Activated CD8-positive, alpha-beta T cell treated with anti-CD3 and anti-CD28 coated beads for 36 hours (primary cell): ENCODE results near the gene YWHAH. TPM values are rescaled to one million over a fixed set of nuclear protein-coding genes. Genes with fewer than 3 reads are reported as not detected.

Experiments
- ATAC-seq: fragments of 200-7000 bp; cut with Tn5 transposase; one replicate; pipeline ENCODE4 v1.10.0; 2021; ENCODE audit warnings: mild to moderate bottlenecking, moderate library complexity
- CTCF ChIA-PET: fragments of 350-600 bp; sonication (Branson Sonifier 250); formaldehyde crosslinking; loops from one replicate; lab custom pipeline; 2021; ENCODE audit warnings: antibody characterized with exemption; lab: Charles Lee
- POLR2A ChIA-PET: fragments of 350-600 bp; sonication (Branson Sonifier 250); formaldehyde crosslinking; loops from one replicate; lab custom pipeline; 2021; ENCODE audit warnings: antibody characterized with exemption; lab: Charles Lee
- DNase-seq: peaks from one replicate; pipeline ENCODE4 v3.0.0-alpha.2; 2020
- H3K27ac Mint-ChIP-seq: one replicate; pipeline ENCODE4 v1.8.0; 2021; ENCODE audit warnings: mild to moderate bottlenecking, mixed read lengths
- H3K27me3 Mint-ChIP-seq: one replicate; pipeline ENCODE4 v1.8.0; 2021; ENCODE audit warnings: mixed read lengths
- H3K36me3 Mint-ChIP-seq: one replicate; pipeline ENCODE4 v1.8.0; 2021; ENCODE audit warnings: low read depth, mixed read lengths
- H3K4me1 Mint-ChIP-seq: one replicate; pipeline ENCODE4 v1.8.0; 2021; ENCODE audit warnings: low read depth, mixed read lengths
- H3K4me3 Mint-ChIP-seq: one replicate; pipeline ENCODE4 v1.8.0; 2021; ENCODE audit warnings: mild to moderate bottlenecking, moderate library complexity, mixed read lengths
- H3K9me3 Mint-ChIP-seq: one replicate; pipeline ENCODE4 v1.8.0; 2021; ENCODE audit warnings: mixed read lengths
- intact Hi-C: fragments of 100-400 bp; cut with micrococcal nuclease; formaldehyde crosslinking; loops from one replicate; pipeline ENCODE4 v1.10.0; 2022
- total RNA-seq, 2 experiments: library from RNA; stranded (reverse); gene quantifications; one replicate each; pipeline ENCODE4 v1.2.3, GENCODE V29; 2021
- TF ChIP-seq, protein P1 (sequence below): fragments of 200-600 bp; IDR thresholded peaks from one replicate; pipeline ENCODE4 v1.8.0; 2022; ENCODE audit warnings: antibody characterized with exemption, mild to moderate bottlenecking

The YWHAH gene
- total RNA-seq, 2 experiments from 2014 or later = 123 to 126 TPM

DNA sequence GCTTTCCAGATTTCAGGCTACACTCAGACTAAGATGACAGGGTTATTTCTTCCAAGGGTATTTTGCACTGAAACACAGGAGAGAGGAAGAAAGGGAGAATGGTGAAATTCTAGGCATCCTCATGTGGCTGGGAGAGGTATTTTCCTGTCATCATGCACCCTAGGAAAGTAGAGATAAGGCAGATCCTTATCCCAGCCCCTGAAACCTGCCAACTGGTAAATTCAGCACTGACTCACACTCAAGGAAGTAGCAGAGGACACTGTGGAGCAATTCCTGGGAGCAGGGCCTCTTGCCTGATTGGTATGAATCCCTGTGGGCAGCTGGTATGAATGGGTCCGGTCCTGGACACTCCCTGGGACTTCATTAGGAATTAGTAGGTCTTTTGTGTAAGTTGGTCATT, 61.1 kb downstream of the YWHAH start:
- H3K27ac Mint-ChIP-seq = no peak overlapping the region
- H3K4me3 Mint-ChIP-seq = no peak overlapping the region
- TF ChIP-seq, protein P1, sequence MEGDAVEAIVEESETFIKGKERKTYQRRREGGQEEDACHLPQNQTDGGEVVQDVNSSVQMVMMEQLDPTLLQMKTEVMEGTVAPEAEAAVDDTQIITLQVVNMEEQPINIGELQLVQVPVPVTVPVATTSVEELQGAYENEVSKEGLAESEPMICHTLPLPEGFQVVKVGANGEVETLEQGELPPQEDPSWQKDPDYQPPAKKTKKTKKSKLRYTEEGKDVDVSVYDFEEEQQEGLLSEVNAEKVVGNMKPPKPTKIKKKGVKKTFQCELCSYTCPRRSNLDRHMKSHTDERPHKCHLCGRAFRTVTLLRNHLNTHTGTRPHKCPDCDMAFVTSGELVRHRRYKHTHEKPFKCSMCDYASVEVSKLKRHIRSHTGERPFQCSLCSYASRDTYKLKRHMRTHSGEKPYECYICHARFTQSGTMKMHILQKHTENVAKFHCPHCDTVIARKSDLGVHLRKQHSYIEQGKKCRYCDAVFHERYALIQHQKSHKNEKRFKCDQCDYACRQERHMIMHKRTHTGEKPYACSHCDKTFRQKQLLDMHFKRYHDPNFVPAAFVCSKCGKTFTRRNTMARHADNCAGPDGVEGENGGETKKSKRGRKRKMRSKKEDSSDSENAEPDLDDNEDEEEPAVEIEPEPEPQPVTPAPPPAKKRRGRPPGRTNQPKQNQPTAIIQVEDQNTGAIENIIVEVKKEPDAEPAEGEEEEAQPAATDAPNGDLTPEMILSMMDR = no peak
- intact Hi-C loops = no loop called here
- H3K9me3 Mint-ChIP-seq = peaks cover under 1% of the 10 kb centered on the region
- H3K4me1 Mint-ChIP-seq = no peaks in the 10 kb centered on the region
- no peaks in the 10 kb centered on the region for H3K27me3 Mint-ChIP-seq
- no peak for ATAC-seq
- no peaks in the 10 kb centered on the region for H3K36me3 Mint-ChIP-seq
- no peak for DNase-seq
- ChIA-PET POLR2A (interaction anchor here (0.6 kb wide), 1 partner anchor 61 kb away, joined by 3 read pairs; no protein-coding TSS in a partner anchor), CTCF (no interaction called here)

Other genes starting within 250 kb of the YWHAH start
- gene PRR14L, start 194.4 kb upstream of the YWHAH start, total RNA-seq = 10 to 100 TPM; 40.2 to 45.1 TPM
- 10 to 100 TPM; 31.6 to 36.4 TPM for gene DEPDC5, start 190.5 kb upstream of the YWHAH start, total RNA-seq
- gene SLC5A1, start 98.7 kb downstream of the YWHAH start, total RNA-seq = not detected
- gene C22orf42, start 214.8 kb downstream of the YWHAH start, total RNA-seq = not detected